Natural killer cell (primary cell): ENCODE data around the gene SEL1L. TPM values are rescaled to one million over a fixed set of nuclear protein-coding genes. Genes with fewer than 3 reads are reported as not detected.
A peak's percentile ranks its signal among the peaks of the same experiment; 100 is the strongest.
"Not testable (repeated sequence)": the region's sequence is repeated elsewhere in the genome, so short reads cannot be mapped to it uniquely, and the experiment has no call there.

Source experiments
- ATAC-seq, 3 donors: fragments of 150-1000 bp in 2 of 3; fragments of 200-7000 bp in 1 of 3; cut with Tn5 transposase; 1 replicate in 1 of 3; 2 replicates in 2 of 3; pipeline ENCODE4 v1.10.0; 2021; ENCODE audit warnings: mild to moderate bottlenecking in 2 of 3, moderate library complexity in 2 of 3
- DNase-seq, 2 donors: peaks; one replicate each; pipeline versions ENCODE4 v3.0.0 to v3.0.0-alpha.2; 2013 to 2021; ENCODE audit warnings: mixed read lengths in 1 of 2
- H3K27ac ChIP-seq: one replicate; pipeline ENCODE4 v1.5.1; 2013; ENCODE audit warnings: mild to moderate bottlenecking, low read length
- H3K27me3 ChIP-seq: one replicate; pipeline ENCODE4 v1.6.1; 2013; ENCODE audit warnings: low read length; ENCODE audit not compliant: control insufficient read depth, insufficient read depth
- H3K36me3 ChIP-seq: one replicate; pipeline ENCODE4 v1.6.1; 2013; ENCODE audit warnings: low read length; ENCODE audit not compliant: control insufficient read depth, insufficient read depth
- H3K4me1 ChIP-seq: one replicate; pipeline ENCODE4 v1.6.1; 2013; ENCODE audit warnings: low read length; ENCODE audit not compliant: control insufficient read depth, insufficient read depth
- H3K4me3 ChIP-seq: one replicate; pipeline ENCODE4 v1.5.1; 2013; ENCODE audit warnings: low read length
- H3K9me3 ChIP-seq: one replicate; pipeline ENCODE4 v1.6.1; 2013; ENCODE audit warnings: low read length; ENCODE audit not compliant: control insufficient read depth, insufficient read depth
- H3K27ac Mint-ChIP-seq, 2 donors: one replicate each; pipeline ENCODE4 v1.8.0; 2022; ENCODE audit warnings: mild to moderate bottlenecking in 2 of 2, mixed read lengths in 2 of 2, moderate library complexity in 1 of 2
- H3K27me3 Mint-ChIP-seq, 2 donors: one replicate each; pipeline ENCODE4 v1.8.0; 2022; ENCODE audit warnings: low read depth in 2 of 2, mixed read lengths in 2 of 2
- H3K36me3 Mint-ChIP-seq: one replicate; pipeline ENCODE4 v1.8.0; 2022; ENCODE audit warnings: mixed read lengths
- H3K4me1 Mint-ChIP-seq, 2 donors: one replicate each; pipeline ENCODE4 v1.8.0; 2022; ENCODE audit warnings: mixed read lengths in 2 of 2
- H3K4me3 Mint-ChIP-seq: one replicate; pipeline ENCODE4 v1.8.0; 2022; ENCODE audit warnings: mild to moderate bottlenecking, moderate library complexity, mixed read lengths
- H3K9me3 Mint-ChIP-seq, 2 donors: one replicate each; pipeline ENCODE4 v1.8.0; 2022; ENCODE audit warnings: mixed read lengths in 2 of 2
- WGBS: methylation state at CpG from one replicate; pipeline ENCODE4 v1.1.7; 2013; ENCODE audit warnings: missing lambda C conversion rate; ENCODE audit not compliant: insufficient coverage; 5-methylcytosine and 5-hydroxymethylcytosine counted together
- intact Hi-C: fragments of 100-400 bp; cut with micrococcal nuclease; formaldehyde crosslinking; loops from one replicate; pipeline ENCODE4 v1.14.2; 2022
- total RNA-seq, 4 donors: library from RNA; stranded (reverse); fragments of 120-200 nt in 1 of 4; gene quantifications; one replicate each; pipeline versions ENCODE4 v1.2.3 to v1.2.4, GENCODE V29; 2013 to 2022
- TF ChIP-seq, protein P1 (sequence below): fragments of 200-600 bp; IDR thresholded peaks from one replicate; pipeline ENCODE4 v1.8.0; 2022; ENCODE audit warnings: antibody characterized with exemption

The SEL1L gene
- total RNA-seq, 3 donors from 2014 or later (not counting 1 experiment from before 2014, with no cell fraction given), result 55.0 to 93.0 (median 77.0) TPM

- peak overlapping the region; percentile 42 for H3K27ac ChIP-seq
- intact Hi-C loops, result no loop called here
- H3K36me3 Mint-ChIP-seq, result peaks cover 15% of the 10 kb centered on the region
- peak in 1 of 2 donors; percentile 36 for DNase-seq
- H3K9me3 Mint-ChIP-seq, result no peaks in the 10 kb centered on the region
- H3K36me3 ChIP-seq, result peaks cover 48% of the 10 kb centered on the region
- H3K27me3 ChIP-seq, result no peaks in the 10 kb centered on the region
- H3K4me3 ChIP-seq, result no peak overlapping the region
- peaks cover 38 to 48% of the 10 kb centered on the region in 2 donors for H3K4me1 Mint-ChIP-seq
- H3K27ac Mint-ChIP-seq, result peak overlapping the region; percentile 58 to 85
- WGBS, result 63% methylated on average over 3 of the region's 3 CpGs
- TF ChIP-seq, protein P1, sequence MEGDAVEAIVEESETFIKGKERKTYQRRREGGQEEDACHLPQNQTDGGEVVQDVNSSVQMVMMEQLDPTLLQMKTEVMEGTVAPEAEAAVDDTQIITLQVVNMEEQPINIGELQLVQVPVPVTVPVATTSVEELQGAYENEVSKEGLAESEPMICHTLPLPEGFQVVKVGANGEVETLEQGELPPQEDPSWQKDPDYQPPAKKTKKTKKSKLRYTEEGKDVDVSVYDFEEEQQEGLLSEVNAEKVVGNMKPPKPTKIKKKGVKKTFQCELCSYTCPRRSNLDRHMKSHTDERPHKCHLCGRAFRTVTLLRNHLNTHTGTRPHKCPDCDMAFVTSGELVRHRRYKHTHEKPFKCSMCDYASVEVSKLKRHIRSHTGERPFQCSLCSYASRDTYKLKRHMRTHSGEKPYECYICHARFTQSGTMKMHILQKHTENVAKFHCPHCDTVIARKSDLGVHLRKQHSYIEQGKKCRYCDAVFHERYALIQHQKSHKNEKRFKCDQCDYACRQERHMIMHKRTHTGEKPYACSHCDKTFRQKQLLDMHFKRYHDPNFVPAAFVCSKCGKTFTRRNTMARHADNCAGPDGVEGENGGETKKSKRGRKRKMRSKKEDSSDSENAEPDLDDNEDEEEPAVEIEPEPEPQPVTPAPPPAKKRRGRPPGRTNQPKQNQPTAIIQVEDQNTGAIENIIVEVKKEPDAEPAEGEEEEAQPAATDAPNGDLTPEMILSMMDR, result no peak
- no peaks in the 10 kb centered on the region for H3K9me3 ChIP-seq
- peak; percentile 40 to 64 (median 58) for ATAC-seq
- no peaks in the 10 kb centered on the region for H3K27me3 Mint-ChIP-seq
- peaks cover 4% of the 10 kb centered on the region for H3K4me1 ChIP-seq
- H3K4me3 Mint-ChIP-seq, result peak overlapping the region; percentile 14
Measured at GRCh38 chr14:81519200-81520011, 14.2 kb downstream of the SEL1L start.

DNA sequence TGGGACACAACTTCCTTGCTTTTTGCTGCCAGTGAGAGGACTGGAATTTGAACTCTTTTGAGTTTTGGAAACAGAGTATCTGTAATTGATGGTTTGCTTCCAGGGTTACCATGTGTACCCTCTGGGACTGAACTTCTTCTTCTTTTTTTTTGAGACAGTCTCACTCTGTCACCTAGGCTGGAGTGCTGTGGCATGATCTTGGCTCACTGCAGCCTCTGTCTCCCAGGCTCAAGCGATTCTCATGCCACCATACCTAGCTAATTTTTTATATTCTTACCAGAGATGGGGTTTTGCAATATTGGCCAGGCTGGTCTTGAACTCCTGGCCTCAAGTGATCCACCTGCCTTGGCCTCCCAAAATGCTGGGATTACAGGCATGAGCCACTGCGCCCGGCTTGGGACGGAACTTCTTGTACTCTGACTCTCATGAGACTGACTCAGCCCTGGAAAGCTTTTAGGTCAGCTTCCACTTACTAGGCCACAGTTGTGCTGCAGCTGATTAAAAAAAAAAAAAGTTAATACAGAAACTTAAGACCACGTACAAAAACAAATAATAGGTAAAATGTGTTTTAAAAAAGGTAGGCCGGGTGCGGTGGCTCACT is 15.8 kb downstream of the SEL1L start:
- H3K4me3 ChIP-seq, result no peak overlapping the region
- no peaks in the 10 kb centered on the region for H3K27me3 ChIP-seq
- intact Hi-C loops, result no loop called here
- peaks cover 9% of the 10 kb centered on the region for H3K4me1 ChIP-seq
- H3K9me3 ChIP-seq, result no peaks in the 10 kb centered on the region
- TF ChIP-seq, protein P1, result no peak
- peaks cover 41% of the 10 kb centered on the region for H3K36me3 ChIP-seq
- H3K4me3 Mint-ChIP-seq, result no peak overlapping the region
- H3K27me3 Mint-ChIP-seq, result no peaks in the 10 kb centered on the region
- 100% methylated on average over 5 of the region's 7 CpGs for WGBS
- no peak overlapping the region for H3K27ac Mint-ChIP-seq
- DNase-seq (no peak), ATAC-seq (no peak)
- peaks cover 8% of the 10 kb centered on the region for H3K36me3 Mint-ChIP-seq
- H3K4me1 Mint-ChIP-seq, result peaks cover 40 to 43% of the 10 kb centered on the region in 2 donors
- H3K9me3 Mint-ChIP-seq, result no peaks in the 10 kb centered on the region
- no peak overlapping the region for H3K27ac ChIP-seq

DNA sequence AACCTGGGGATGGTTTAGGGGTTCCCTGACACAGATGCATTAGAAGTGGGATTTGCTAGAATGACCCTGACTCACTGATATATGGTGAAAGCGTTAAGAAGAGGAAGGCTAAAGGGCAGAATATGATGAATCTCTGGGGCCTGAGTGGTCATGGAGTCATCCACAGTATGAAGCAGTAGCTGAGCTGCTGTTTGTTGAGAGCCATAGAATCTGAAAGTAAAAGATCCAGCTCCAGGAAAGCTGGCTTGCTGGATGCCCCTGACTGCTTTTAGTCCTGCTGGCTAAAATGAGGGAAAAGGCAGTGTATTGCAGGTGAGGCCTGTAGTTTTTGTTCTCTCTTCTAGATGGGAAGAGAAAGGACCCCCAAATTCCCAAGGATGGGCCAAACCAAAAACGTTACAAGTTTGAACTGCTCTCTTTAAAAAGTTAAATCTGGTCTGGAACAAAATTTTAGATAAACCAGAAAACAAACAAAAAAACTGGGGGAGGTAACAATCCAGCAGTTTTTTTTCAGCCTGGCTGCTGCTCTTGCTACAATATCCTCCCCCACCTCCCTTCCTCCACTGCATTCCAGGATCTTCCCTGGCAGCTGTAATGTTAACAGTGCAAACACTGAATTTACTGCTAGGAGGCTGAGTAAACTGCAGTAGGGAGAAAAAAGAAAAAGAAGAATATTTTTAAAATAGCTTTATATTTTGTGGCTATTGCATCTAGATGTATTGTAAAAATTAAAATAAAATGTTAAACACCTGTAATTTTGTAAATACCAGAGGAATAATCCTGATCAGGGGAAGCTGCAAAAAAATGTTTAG is 16.5 kb downstream of the SEL1L start:
- no peak overlapping the region for H3K27ac Mint-ChIP-seq
- peaks cover 34% of the 10 kb centered on the region for H3K36me3 ChIP-seq
- H3K4me3 ChIP-seq, result no peak overlapping the region
- no peaks in the 10 kb centered on the region for H3K27me3 ChIP-seq
- H3K9me3 ChIP-seq, result no peaks in the 10 kb centered on the region
- TF ChIP-seq, protein P1, result no peak
- peaks cover 41 to 43% of the 10 kb centered on the region in 2 donors for H3K4me1 Mint-ChIP-seq
- H3K4me3 Mint-ChIP-seq, result no peak overlapping the region
- H3K36me3 Mint-ChIP-seq, result peaks cover 8% of the 10 kb centered on the region
- intact Hi-C loops, result no loop called here
- DNase-seq (no peak), ATAC-seq (no peak)
- peaks cover 9% of the 10 kb centered on the region for H3K4me1 ChIP-seq
- H3K9me3 Mint-ChIP-seq, result no peaks in the 10 kb centered on the region
- H3K27me3 Mint-ChIP-seq, result no peaks in the 10 kb centered on the region
- H3K27ac ChIP-seq, result no peak overlapping the region
- WGBS, result 91% methylated on average over 2 of the region's 2 CpGs

- intact Hi-C loops, H3K27ac Mint-ChIP-seq, DNase-seq, H3K9me3 Mint-ChIP-seq, H3K36me3 Mint-ChIP-seq, H3K27me3 ChIP-seq, H3K9me3 ChIP-seq, ATAC-seq, H3K4me3 ChIP-seq, H3K27ac ChIP-seq, H3K4me1 ChIP-seq, H3K27me3 Mint-ChIP-seq, H3K4me3 Mint-ChIP-seq: not testable (repeated sequence)
- peaks cover 53% of the 10 kb centered on the region in 2 donors for H3K4me1 Mint-ChIP-seq
- WGBS, result 92% methylated on average over 8 of the region's 8 CpGs
- peaks cover 24% of the 10 kb centered on the region for H3K36me3 ChIP-seq
Measured at GRCh38 chr14:81515927-81516326, 17.7 kb downstream of the SEL1L start.

DNA sequence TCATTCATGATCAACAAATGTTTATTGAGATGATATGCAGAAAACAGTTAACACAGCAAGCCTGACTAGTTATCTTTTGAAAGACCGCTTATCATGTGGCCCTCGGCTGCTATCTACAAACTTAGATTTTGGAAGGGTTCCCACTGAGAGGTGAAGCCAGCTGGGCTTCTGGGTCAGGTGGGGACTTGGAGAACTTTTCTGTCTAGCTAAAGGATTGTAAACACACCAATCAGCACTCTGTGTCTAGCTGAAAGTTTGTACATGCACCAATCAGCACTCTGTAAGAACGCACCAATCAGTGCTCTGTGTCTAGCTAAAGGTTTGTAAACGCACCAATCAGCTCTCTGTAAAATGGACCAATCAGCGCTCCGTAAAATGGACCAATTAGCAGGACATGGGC is 20.8 kb downstream of the SEL1L start:
- peaks cover 52 to 54% of the 10 kb centered on the region in 2 donors for H3K4me1 Mint-ChIP-seq
- H3K9me3 Mint-ChIP-seq, H3K27ac Mint-ChIP-seq, intact Hi-C loops, H3K4me3 Mint-ChIP-seq, ATAC-seq, H3K4me3 ChIP-seq, H3K27me3 Mint-ChIP-seq, H3K9me3 ChIP-seq, H3K27me3 ChIP-seq, DNase-seq, H3K27ac ChIP-seq, H3K36me3 Mint-ChIP-seq, H3K4me1 ChIP-seq: not testable (repeated sequence)
- H3K36me3 ChIP-seq, result peaks cover 16% of the 10 kb centered on the region
- WGBS, result over 99% methylated on average over 6 of the region's 6 CpGs
